Activated CD4-positive, alpha-beta T cell treated with anti-CD3 and anti-CD28 coated beads, Interleukin-2, Interleukin-4, amounts not matched to agents 100 ng/mL and 50 ng/mL, durations not matched to agents 16 hours and 8 hours (primary cell): ENCODE data around the gene NTRK2.

Experiments
- DNase-seq: peaks from one replicate; pipeline ENCODE4 v3.0.0-alpha.2; 2020; ENCODE audit warnings: low spot score

Gene NTRK2

GRCh38 chr9:84780385-84780784 lies 110.9 kb downstream of the NTRK2 start:
- DNase-seq = no peak

- DNase-seq = peak; percentile 37
Measured at GRCh38 chr9:84781458-84781857, 111.9 kb downstream of the NTRK2 start.

GRCh38 chr9:84781931-84782866 lies 112.7 kb downstream of the NTRK2 start:
- no peak for DNase-seq

- DNase-seq = no peak
Measured at GRCh38 chr9:84785792-84786547, 116.4 kb downstream of the NTRK2 start.

- no peak for DNase-seq
Measured at GRCh38 chr9:84788803-84789462, 119.4 kb downstream of the NTRK2 start.

- no peak for DNase-seq
Measured at GRCh38 chr9:84789463-84789830, 119.9 kb downstream of the NTRK2 start.

GRCh38 chr9:84791643-84792042 lies 122.1 kb downstream of the NTRK2 start:
- DNase-seq = no peak

GRCh38 chr9:84793251-84793650 lies 123.7 kb downstream of the NTRK2 start:
- DNase-seq = no peak

- no peak for DNase-seq
Measured at GRCh38 chr9:84794981-84795637, 125.6 kb downstream of the NTRK2 start.

GRCh38 chr9:84796404-84796803 lies 126.9 kb downstream of the NTRK2 start:
- DNase-seq = no peak

- DNase-seq = no peak
Measured at GRCh38 chr9:84799251-84799650, 129.7 kb downstream of the NTRK2 start.

- no peak for DNase-seq
Measured at GRCh38 chr9:84804951-84805694, 135.6 kb downstream of the NTRK2 start.

- no peak for DNase-seq
Measured at GRCh38 chr9:84807431-84807830, 137.9 kb downstream of the NTRK2 start.

GRCh38 chr9:84807870-84808390 lies 138.4 kb downstream of the NTRK2 start:
- no peak for DNase-seq

GRCh38 chr9:84808416-84808815 lies 138.9 kb downstream of the NTRK2 start:
- DNase-seq = no peak

GRCh38 chr9:84811072-84811750 lies 141.7 kb downstream of the NTRK2 start:
- no peak for DNase-seq

- no peak for DNase-seq
Measured at GRCh38 chr9:84811751-84812074, 142.2 kb downstream of the NTRK2 start.

GRCh38 chr9:84812355-84812754 lies 142.8 kb downstream of the NTRK2 start:
- DNase-seq = no peak

GRCh38 chr9:84812847-84813246 lies 143.3 kb downstream of the NTRK2 start:
- DNase-seq = no peak

GRCh38 chr9:84815554-84815953 lies 146.0 kb downstream of the NTRK2 start:
- DNase-seq = no peak

- no peak for DNase-seq
Measured at GRCh38 chr9:84817038-84817437, 147.5 kb downstream of the NTRK2 start.
